HCT116 (cell line): ENCODE results near the gene GNA12. TPM values are rescaled to one million over a fixed set of nuclear protein-coding genes. Genes with fewer than 3 reads are reported as not detected.
"Not testable (repeated sequence)": the region's sequence is repeated elsewhere in the genome, so short reads cannot be mapped to it uniquely, and the experiment has no call there.

Source experiments
- ATAC-seq: fragments of 200-7000 bp; cut with Tn5 transposase; 2 replicates; pipeline ENCODE4 v1.9.1; 2020; ENCODE audit warnings: mild to moderate bottlenecking, moderate library complexity
- BruUV-seq: library from RNA; stranded (reverse); fragments of 400-500 nt; replicated peaks from 2 replicates; lab custom pipeline; 2021; lab: Mats Ljungman, UMichigan
- CTCF ChIA-PET: fragments of 300-600 bp; sonication (Branson Sonifier 250); formaldehyde crosslinking; loops from one replicate; lab custom pipeline; 2021; ENCODE audit warnings: antibody characterized with exemption; lab: Charles Lee
- POLR2A ChIA-PET: fragments of 300-600, 350-600 bp; sonication (Branson Sonifier 250); formaldehyde crosslinking; loops from one replicate; lab custom pipeline; 2021; ENCODE audit warnings: antibody characterized with exemption; lab: Charles Lee
- RAD21 ChIA-PET, 2 experiments: fragments of 300-600 bp; sonication (Branson Sonifier 250); formaldehyde crosslinking; loops; one replicate each; lab custom pipeline; 2023; ENCODE audit warnings: low total read pairs in 2 of 2; ENCODE audit not compliant: uncharacterized antibody in 2 of 2, unreplicated experiment in 2 of 2, low non-redundant PET in 1 of 2; lab: Charles Lee
- DNase-seq: peaks from one replicate; pipeline ENCODE4 v3.0.0-alpha.2; 2010; ENCODE audit warnings: low read depth, low spot score
- H2AFZ ChIP-seq: fragments of 200-600 bp; shearing (Covaris generic), sonication (generic); 2 replicates; pipeline ENCODE4 v1.6.1; 2017; ENCODE audit warnings: low read depth, mixed run types, mixed read lengths, antibody characterized with exemption, low read length; ENCODE audit not compliant: poor library complexity, severe bottlenecking
- H3K27ac ChIP-seq: 2 replicates; pipeline ENCODE4 v1.5.1; 2012; ENCODE audit warnings: low read depth, low read length
- H3K27me3 ChIP-seq: fragments of 200-600 bp; sonication (generic); 2 replicates; pipeline ENCODE4 v1.6.1; 2016; ENCODE audit warnings: mixed run types, low read length, mixed read lengths; ENCODE audit not compliant: insufficient read depth
- H3K36me3 ChIP-seq, 2 experiments: fragments of 200-500 bp in 1 of 2; fragments of 200-600 bp in 1 of 2; sonication (Bioruptor generic) in 1 of 2; sonication (generic) in 1 of 2; 2 replicates each; pipeline versions ENCODE4 v1.5.1 to v1.6.1; 2014 to 2016; ENCODE audit warnings: low read length in 2 of 2, inconsistent platforms in 1 of 2, mixed read lengths in 1 of 2, mixed run types in 1 of 2; ENCODE audit not compliant: insufficient read depth in 2 of 2, control insufficient read depth in 1 of 2
- H3K4me1 ChIP-seq, 2 experiments: fragments of 200-600 bp in 1 of 2; sonication (generic) in 1 of 2; 2 replicates each; pipeline versions ENCODE4 v1.5.1 to v1.6.1; 2012 to 2017; ENCODE audit warnings: low read length in 2 of 2, inconsistent platforms in 1 of 2, mild to moderate bottlenecking in 1 of 2, mixed read lengths in 1 of 2, mixed run types in 1 of 2, moderate library complexity in 1 of 2; ENCODE audit not compliant: insufficient read depth in 2 of 2, control insufficient read depth in 1 of 2
- H3K4me2 ChIP-seq: fragments of 200-600 bp; sonication (generic); 2 replicates; pipeline ENCODE4 v1.6.1; 2017; ENCODE audit warnings: mixed run types, low read length, mixed read lengths
- H3K4me3 ChIP-seq, 2 experiments: fragments of 200-600 bp in 1 of 2; sonication (generic) in 1 of 2; replicated peaks in 1 of 2; 2 replicates each; pipeline ENCODE4 v1.5.1; 2011 to 2016; ENCODE audit warnings: low read length in 2 of 2, control low read depth in 1 of 2, low read depth in 1 of 2, mild to moderate bottlenecking in 1 of 2, mixed read lengths in 1 of 2, mixed run types in 1 of 2
- H3K79me2 ChIP-seq: fragments of 200-600 bp; sonication (generic); 2 replicates; pipeline ENCODE4 v1.6.1; 2017; ENCODE audit warnings: mild to moderate bottlenecking, mixed run types, low read length, moderate library complexity, mixed read lengths; ENCODE audit not compliant: insufficient read depth
- H3K9ac ChIP-seq: fragments of 200-600 bp; sonication (generic); 2 replicates; pipeline ENCODE4 v1.6.1; 2016; ENCODE audit warnings: low read length, mixed read lengths
- H3K9me2 ChIP-seq: fragments of 200-600 bp; sonication (generic), shearing (Covaris generic); 2 replicates; pipeline ENCODE4 v1.6.1; 2017; ENCODE audit warnings: mixed run types, mild to moderate bottlenecking, moderate library complexity; ENCODE audit not compliant: insufficient read depth
- H3K9me3 ChIP-seq, 2 experiments: fragments of 200-500 bp in 1 of 2; fragments of 200-600 bp in 1 of 2; sonication (Bioruptor generic) in 1 of 2; sonication (generic) in 1 of 2; 2 replicates each; pipeline ENCODE4 v1.6.1; 2014 to 2017; ENCODE audit warnings: low read length in 2 of 2, mixed read lengths in 2 of 2, inconsistent platforms in 1 of 2, low read depth in 1 of 2, mild to moderate bottlenecking in 1 of 2, mixed run types in 1 of 2, moderate library complexity in 1 of 2; ENCODE audit not compliant: control insufficient read depth in 1 of 2, insufficient read depth in 1 of 2
- H4K20me1 ChIP-seq: fragments of 200-600 bp; sonication (generic), shearing (Covaris generic); 2 replicates; pipeline ENCODE4 v1.6.1; 2017; ENCODE audit warnings: mixed run types, mild to moderate bottlenecking, moderate library complexity; ENCODE audit not compliant: insufficient read depth
- ATF3 ChIP-seq: IDR thresholded peaks from 2 replicates; pipeline ENCODE4 v1.6.1; 2012
- SP1 ChIP-seq: IDR thresholded peaks from 2 replicates; pipeline ENCODE4 v1.6.1; 2012; ENCODE audit warnings: low read depth
- TCF7L2 ChIP-seq: IDR thresholded peaks from 2 replicates; pipeline ENCODE4 v1.7.0; 2011; ENCODE audit warnings: borderline replicate concordance, inconsistent platforms; ENCODE audit not compliant: insufficient read depth, insufficient read length; ENCODE audit errors: extremely low read depth
- intact Hi-C: fragments of 100-400 bp; cut with micrococcal nuclease; formaldehyde crosslinking; loops from 2 replicates; pipeline ENCODE4 v1.10.0; 2022
- total RNA-seq: library from RNA; stranded (reverse); gene quantifications from one replicate; pipeline ENCODE4 v1.2.1, GENCODE V29; 2021; ENCODE audit not compliant: unreplicated experiment

The GNA12 gene
- total RNA-seq, 1 experiment from 2014 or later = 32.6 TPM

DNA sequence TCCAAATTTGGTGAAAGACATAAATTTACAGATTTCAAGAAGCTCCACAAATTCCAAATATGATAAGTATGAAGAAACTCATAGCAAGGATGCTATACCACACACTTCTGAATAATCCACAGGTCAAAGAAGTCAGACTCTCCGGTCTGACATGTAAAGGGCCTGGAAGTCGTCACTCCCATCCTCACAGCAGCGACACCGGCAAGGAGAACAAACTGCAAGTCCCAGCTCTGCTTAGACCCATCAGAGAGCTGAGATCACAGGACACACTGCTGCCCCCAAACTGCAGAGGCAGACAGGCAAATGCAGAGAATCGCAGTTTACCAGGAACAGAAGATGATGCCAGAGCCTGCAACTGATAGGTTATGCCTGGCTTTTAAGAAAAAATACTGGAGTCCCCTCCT, 94.1 kb downstream of the GNA12 start:
- Histone ChIP-seq H3K79me2 (peaks cover 8% of the 10 kb centered on the region; the same call in 1 of the 2 replicates), H2AFZ (no peak overlapping the region), H3K4me1 (no peaks in the 10 kb centered on the region), H3K9me2 (no peaks in the 10 kb centered on the region), H4K20me1 (no peaks in the 10 kb centered on the region), H3K27ac (no peak overlapping the region), H3K4me2 (no peak overlapping the region), H3K4me3 (no peak overlapping the region), H3K9ac (no peak overlapping the region), H3K27me3 (no peaks in the 10 kb centered on the region), H3K36me3 (no peaks in the 10 kb centered on the region), H3K9me3 (no peaks in the 10 kb centered on the region)
- intact Hi-C loops = no loop called here
- ChIA-PET POLR2A (no interaction called here), RAD21 (no interaction called here), CTCF (no interaction called here)
- no peak for TF ChIP-seq TCF7L2
- TF ChIP-seq SP1 = no peak
- no peak for TF ChIP-seq ATF3
- ATAC-seq = peak; percentile 22; the same call in 1 of the 2 replicates
- DNase-seq = no peak
- BruUV-seq = no TSS peak

DNA sequence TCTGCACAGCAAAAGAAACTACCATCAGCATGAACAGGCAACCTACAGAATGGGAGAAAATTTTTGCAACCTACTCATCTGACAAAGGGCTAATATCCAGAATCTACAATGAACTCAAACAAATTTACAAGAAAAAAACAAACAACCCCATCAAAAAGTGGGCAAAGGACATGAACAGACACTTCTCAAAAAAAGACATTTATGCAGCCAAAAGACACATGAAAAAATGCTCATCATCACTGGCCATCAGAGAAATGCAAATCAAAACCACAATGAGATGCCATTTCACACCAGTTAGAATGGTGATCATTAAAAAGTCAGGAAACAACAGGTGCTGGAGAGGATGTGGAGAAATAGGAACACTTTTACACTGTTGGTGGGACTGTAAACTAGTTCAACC, 95.4 kb downstream of the GNA12 start:
- H3K27me3 ChIP-seq, H3K9me3 ChIP-seq, H3K36me3 ChIP-seq, H4K20me1 ChIP-seq, H3K9me2 ChIP-seq, H3K27ac ChIP-seq, intact Hi-C loops, ATAC-seq, RAD21 ChIA-PET, DNase-seq, H3K4me3 ChIP-seq, H3K79me2 ChIP-seq, H2AFZ ChIP-seq, H3K4me2 ChIP-seq, H3K4me1 ChIP-seq, H3K9ac ChIP-seq, BruUV-seq, CTCF ChIA-PET, POLR2A ChIA-PET: not testable (repeated sequence)

DNA sequence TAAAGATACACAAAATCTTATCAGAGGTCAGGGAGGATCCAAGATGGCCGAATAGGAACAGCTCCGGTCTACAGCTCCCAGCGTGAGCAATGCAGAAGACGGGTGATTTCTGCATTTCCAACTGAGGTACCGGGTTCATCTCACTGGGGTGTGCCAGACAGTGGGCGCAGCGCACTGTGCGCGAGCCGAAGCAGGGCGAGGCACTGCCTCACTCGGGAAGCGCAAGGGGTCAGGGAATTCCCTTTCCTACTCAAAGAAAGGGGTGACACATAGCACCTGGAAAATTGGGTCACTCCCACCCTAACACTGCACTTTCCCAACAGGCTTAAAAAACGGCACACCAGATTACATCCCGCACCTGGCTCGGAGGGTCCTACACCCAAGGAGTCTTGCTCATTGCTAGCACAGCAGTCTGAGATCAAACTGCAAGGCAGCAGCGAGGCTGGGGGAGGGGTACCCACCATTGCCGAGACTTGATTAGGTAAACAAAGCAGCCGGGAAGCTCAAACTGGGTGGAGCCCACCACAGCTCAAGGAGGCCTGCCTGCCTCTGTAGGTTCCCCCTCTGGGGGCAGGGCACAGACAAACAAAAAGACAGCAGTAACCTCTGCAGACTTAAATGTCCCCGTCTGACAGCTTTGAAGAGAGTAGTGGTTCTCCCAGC, 100.5 kb downstream of the GNA12 start:
- not testable (repeated sequence) for H3K9me2 ChIP-seq

More for the DNA sequence above, 100.5 kb downstream of the GNA12 start:
- H3K9me3 ChIP-seq, H3K4me1 ChIP-seq, H3K4me2 ChIP-seq, H3K9ac ChIP-seq, RAD21 ChIA-PET, H4K20me1 ChIP-seq, ATAC-seq, POLR2A ChIA-PET, BruUV-seq, H3K36me3 ChIP-seq, H3K4me3 ChIP-seq, H3K27ac ChIP-seq, H3K27me3 ChIP-seq, CTCF ChIA-PET, H3K79me2 ChIP-seq, H2AFZ ChIP-seq, intact Hi-C loops, DNase-seq: not testable (repeated sequence)
